ENCODE results near the gene OSGIN1. TPM values are rescaled to one million over a fixed set of nuclear protein-coding genes. Genes with fewer than 3 reads are reported as not detected.
A peak's percentile ranks its signal among the peaks of the same experiment; 100 is the strongest.

OSGIN1 gene
- total and polyA plus RNA-seq, 2 donors from 2014 or later, result 6.3 to 14.5 TPM

DNA sequence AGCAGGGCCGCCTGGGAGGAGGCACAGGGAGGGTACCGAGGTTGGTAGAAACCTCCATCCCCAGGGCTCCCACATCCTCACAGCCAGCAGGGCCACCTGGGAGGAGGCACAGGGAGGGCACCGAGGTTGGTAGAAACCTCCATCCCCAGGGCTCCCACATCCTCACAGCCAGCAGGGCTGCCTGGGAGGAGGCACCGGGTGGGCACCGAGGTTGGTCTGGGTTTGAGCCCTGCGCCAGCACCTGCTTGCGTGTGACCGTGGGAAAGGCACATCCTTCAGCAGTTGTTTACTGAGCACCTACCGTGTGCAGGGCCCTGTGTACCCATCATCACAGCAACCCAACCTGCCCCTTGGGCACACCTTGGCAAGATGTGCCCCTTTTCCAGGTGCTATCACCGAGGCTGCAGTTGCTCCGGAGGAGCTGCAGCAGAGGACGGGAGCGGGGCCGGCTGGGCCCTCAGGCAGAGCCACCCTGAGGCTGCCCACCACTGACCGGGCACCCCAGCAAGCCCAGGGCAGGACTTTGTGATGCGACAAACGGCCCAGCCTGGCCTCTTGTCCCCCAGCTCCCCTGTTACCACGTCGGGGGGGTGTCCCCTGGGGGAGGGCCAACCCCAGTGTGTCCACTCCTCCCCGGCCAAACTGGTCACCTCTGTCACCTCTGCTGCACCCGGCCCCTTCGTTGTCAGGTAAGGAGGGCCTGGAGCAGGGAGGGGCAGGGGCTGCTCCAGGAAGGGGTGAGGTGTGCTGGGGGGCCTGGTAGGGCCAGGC is 22.1 kb upstream of the OSGIN1 start:
- DNase-seq (no peak), FAIRE-seq (no peak)
- Histone ChIP-seq H3K27me3 (ENCODE audit: control insufficient read depth, insufficient read depth, low read length) (no peaks in the 10 kb centered on the region), H3K36me3 (ENCODE audit: control insufficient read depth in 2 of 3, insufficient read depth in 3 of 3, low read length in 3 of 3) (peaks cover 0 to 3% (median 0%) of the 10 kb centered on the region in 3 donors), H3K4me1 (ENCODE audit: control insufficient read depth in 2 of 3, insufficient read depth in 2 of 3, low read depth in 1 of 3, low read length in 3 of 3) (peaks cover 0 to 2% (median 0%) of the 10 kb centered on the region in 3 donors), H3K9ac (ENCODE audit: low read length in 3 of 3) (no peak overlapping the region), H3K4me3 (ENCODE audit: low read length in 3 of 3) (no peak overlapping the region), H3K9me3 (ENCODE audit: control insufficient read depth in 2 of 3, insufficient read depth in 1 of 3, low read length in 3 of 3) (no peaks in the 10 kb centered on the region), H3K27ac (ENCODE audit: low read depth in 2 of 2, low read length in 2 of 2) (no peak overlapping the region)
- TF ChIP-seq, protein P1, sequence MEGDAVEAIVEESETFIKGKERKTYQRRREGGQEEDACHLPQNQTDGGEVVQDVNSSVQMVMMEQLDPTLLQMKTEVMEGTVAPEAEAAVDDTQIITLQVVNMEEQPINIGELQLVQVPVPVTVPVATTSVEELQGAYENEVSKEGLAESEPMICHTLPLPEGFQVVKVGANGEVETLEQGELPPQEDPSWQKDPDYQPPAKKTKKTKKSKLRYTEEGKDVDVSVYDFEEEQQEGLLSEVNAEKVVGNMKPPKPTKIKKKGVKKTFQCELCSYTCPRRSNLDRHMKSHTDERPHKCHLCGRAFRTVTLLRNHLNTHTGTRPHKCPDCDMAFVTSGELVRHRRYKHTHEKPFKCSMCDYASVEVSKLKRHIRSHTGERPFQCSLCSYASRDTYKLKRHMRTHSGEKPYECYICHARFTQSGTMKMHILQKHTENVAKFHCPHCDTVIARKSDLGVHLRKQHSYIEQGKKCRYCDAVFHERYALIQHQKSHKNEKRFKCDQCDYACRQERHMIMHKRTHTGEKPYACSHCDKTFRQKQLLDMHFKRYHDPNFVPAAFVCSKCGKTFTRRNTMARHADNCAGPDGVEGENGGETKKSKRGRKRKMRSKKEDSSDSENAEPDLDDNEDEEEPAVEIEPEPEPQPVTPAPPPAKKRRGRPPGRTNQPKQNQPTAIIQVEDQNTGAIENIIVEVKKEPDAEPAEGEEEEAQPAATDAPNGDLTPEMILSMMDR (IDR thresholded peaks at IDR 0.05; ENCODE audit: borderline replicate concordance, extremely low read depth, insufficient read depth), result no peak
- intact Hi-C loops (cut with DNase I), result no loop called here

DNA sequence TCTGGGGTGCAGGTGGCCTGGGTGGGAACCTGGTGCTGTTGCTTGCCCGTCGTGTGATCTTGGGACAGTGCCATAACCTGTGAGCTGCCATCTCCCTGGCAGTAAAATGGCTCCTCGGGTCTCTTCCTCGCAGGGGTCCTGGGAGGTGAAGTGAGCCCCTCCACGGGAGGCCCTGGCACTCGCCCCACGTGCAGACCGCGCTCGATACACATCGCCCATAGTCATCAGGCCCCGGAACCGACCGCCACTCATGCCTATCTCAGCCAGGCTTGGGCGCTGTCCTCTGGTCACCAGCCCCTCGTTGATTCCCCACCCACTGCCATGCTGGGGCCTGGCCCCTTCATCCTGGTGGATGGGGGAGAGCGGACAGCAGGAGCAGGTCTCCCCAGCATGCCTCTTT is 21.5 kb upstream of the OSGIN1 start:
- no peak overlapping the region for H3K9ac ChIP-seq (ENCODE audit: low read length in 3 of 3)
- DNase-seq, result peak in 1 of 5 donors; percentile 79
- TF ChIP-seq, protein P1 (IDR thresholded peaks at IDR 0.05; ENCODE audit: borderline replicate concordance, extremely low read depth, insufficient read depth), result no peak
- no peak for FAIRE-seq
- intact Hi-C loops (cut with DNase I), result no loop called here
- no peaks in the 10 kb centered on the region for H3K9me3 ChIP-seq (ENCODE audit: control insufficient read depth in 2 of 3, insufficient read depth in 1 of 3, low read length in 3 of 3)
- H3K36me3 ChIP-seq (ENCODE audit: control insufficient read depth in 2 of 3, insufficient read depth in 3 of 3, low read length in 3 of 3), result peaks cover 0 to 3% (median 0%) of the 10 kb centered on the region in 3 donors
- no peaks in the 10 kb centered on the region for H3K27me3 ChIP-seq (ENCODE audit: control insufficient read depth, insufficient read depth, low read length)
- H3K27ac ChIP-seq (ENCODE audit: low read depth in 2 of 2, low read length in 2 of 2), result no peak overlapping the region
- peaks cover 0 to 2% (median 0%) of the 10 kb centered on the region in 3 donors for H3K4me1 ChIP-seq (ENCODE audit: control insufficient read depth in 2 of 3, insufficient read depth in 2 of 3, low read depth in 1 of 3, low read length in 3 of 3)
- H3K4me3 ChIP-seq (ENCODE audit: low read length in 3 of 3), result no peak overlapping the region

DNA sequence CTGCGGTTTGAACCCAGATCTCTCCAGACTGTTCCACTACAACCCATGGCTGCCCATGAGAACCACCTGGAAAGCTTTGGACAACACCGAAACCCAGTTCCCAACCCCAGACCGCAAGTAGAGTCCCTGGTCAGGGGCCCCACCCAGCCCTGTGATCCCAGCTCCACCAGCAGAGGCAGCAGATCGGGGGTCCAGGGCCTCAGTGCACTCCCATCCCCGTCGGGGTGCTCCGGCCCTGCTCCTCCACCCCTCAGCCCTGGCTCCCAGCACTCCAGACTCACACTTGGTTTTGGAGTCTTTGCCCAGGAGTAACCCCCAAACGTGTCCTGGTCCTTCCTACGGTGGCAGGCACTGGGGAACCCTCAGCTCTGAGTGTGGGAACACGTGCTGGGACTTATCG is 20.7 kb upstream of the OSGIN1 start:
- H3K27ac ChIP-seq (ENCODE audit: low read depth in 2 of 2, low read length in 2 of 2), result no peak overlapping the region
- TF ChIP-seq, protein P1 (IDR thresholded peaks at IDR 0.05; ENCODE audit: borderline replicate concordance, extremely low read depth, insufficient read depth), result no peak
- H3K36me3 ChIP-seq (ENCODE audit: control insufficient read depth in 2 of 3, insufficient read depth in 3 of 3, low read length in 3 of 3), result peaks cover 0 to 3% (median 0%) of the 10 kb centered on the region in 3 donors
- no peak for DNase-seq
- H3K4me1 ChIP-seq (ENCODE audit: control insufficient read depth in 2 of 3, insufficient read depth in 2 of 3, low read depth in 1 of 3, low read length in 3 of 3), result no peaks in the 10 kb centered on the region
- H3K9ac ChIP-seq (ENCODE audit: low read length in 3 of 3), result no peak overlapping the region
- no peak overlapping the region for H3K4me3 ChIP-seq (ENCODE audit: low read length in 3 of 3)
- H3K27me3 ChIP-seq (ENCODE audit: control insufficient read depth, insufficient read depth, low read length), result no peaks in the 10 kb centered on the region
- H3K9me3 ChIP-seq (ENCODE audit: control insufficient read depth in 2 of 3, insufficient read depth in 1 of 3, low read length in 3 of 3), result no peaks in the 10 kb centered on the region
- FAIRE-seq, result no peak
- intact Hi-C loops (cut with DNase I), result no loop called here

Measured in kidney (tissue), 14 donors.